Hippocampal formation (tissue), 2 donors: ENCODE results near the gene USP6NL.

Source experiments
- DNase-seq, 2 donors: peaks; one replicate each; lab custom pipeline; 2025; lab: John Stamatoyannopoulos, UW

USP6NL gene

DNA sequence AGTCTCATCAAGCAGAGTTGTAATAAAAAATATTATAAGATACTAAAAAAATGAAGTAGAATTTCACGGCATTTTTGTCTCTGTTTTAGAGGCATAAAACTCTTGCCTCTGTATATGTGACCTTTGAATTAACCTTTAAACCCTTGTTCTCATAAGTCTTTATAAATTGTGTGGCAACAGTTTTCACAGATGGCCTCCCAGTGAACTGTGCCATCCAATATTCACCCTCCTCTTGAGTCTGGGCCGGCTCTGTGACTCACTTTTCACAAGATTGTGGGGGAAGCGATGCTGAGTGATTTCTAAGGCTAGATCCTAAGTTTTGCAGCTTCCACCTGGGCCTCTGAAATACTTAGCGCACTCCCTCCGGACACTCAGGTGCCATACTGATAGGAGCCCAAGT is 4.6 kb upstream of the USP6NL start:
- no peak for DNase-seq

DNA sequence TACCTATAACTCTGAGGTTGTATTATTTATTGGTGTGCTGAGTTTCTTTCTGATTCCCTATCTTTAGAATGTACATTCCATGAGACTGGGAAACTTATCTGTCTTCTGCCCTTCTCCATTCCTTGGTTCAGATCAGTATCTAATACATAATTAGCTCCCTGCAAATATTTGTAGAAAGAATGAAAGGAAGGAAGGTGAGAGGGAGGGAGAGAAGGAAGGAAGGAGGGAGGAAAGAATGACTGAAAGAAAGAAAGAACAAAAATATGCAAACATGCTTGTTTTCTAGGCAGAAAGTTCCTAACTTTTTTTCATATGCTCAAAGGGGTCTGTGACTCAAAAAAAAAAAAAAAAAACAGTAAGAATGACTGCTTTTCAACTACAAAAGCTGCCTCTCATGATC is 3.9 kb upstream of the USP6NL start:
- DNase-seq, result no peak

DNA sequence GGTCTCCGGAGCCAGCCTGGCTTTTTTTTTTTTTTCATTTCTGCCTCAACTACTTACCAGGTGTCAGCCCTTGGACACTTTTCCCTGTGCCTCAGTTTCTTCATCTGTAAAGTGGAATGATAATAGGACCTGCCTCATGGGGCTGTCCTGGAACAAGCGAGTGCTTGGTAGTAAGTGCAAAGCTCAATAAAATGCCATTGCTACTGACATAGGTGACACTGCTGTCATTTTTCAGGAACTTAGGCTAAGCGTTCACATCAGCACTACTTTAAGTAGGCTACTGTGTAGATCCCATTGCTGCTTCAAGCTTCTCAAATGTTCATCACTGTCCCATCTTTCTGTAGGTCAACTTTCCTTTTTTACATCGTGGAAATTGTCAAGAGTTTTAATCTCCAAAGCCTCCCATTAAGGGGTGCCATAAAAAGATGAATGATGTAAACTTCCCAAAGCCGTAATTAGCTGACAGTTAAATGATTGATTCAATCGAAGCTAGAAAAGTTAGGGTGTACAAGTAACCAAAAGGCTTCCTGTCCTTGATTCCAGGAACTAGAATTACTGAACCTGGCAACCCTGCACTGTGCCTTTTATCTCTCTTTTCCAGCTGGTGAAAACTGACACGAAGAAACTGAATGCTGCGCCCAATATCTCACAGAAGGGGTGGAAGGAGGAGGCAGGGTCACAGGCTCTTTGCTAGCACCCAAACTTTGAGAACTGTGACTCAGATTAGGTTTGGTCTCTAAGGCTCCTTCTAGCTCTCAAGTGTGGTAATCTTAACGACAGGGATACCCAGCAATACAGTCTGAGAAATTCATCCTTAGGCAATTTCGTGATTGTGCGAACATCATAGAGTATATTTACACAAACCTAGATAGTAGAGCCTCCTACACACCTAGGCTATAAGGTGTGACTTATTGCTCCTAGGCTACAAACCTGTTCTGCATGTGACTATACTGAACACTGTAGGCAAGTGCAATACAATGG is 861 bp upstream of the USP6NL start:
- DNase-seq, result no peak

DNA sequence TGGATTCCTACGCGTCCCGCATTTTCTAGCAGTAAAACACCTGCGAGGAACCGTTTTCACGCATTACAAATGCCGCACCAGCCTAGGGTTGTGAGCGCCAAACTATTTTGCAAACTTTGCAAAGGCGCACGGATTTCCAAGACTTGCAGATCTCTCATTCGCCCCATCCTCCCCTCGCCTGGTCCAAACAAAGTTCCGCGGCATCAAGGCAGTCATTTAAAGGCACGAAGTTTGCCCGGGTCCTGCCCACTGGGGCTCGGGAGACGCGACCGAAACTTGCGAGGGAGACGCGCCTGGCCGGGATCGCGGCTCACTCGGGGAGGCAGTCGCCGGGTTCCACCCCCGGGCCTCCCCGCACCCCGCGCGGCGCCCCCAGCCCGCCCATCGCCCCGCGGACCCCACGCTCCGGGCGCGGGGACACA is 613 bp downstream of the USP6NL start:
- peak in 1 of 2 donors; percentile 28 for DNase-seq

DNA sequence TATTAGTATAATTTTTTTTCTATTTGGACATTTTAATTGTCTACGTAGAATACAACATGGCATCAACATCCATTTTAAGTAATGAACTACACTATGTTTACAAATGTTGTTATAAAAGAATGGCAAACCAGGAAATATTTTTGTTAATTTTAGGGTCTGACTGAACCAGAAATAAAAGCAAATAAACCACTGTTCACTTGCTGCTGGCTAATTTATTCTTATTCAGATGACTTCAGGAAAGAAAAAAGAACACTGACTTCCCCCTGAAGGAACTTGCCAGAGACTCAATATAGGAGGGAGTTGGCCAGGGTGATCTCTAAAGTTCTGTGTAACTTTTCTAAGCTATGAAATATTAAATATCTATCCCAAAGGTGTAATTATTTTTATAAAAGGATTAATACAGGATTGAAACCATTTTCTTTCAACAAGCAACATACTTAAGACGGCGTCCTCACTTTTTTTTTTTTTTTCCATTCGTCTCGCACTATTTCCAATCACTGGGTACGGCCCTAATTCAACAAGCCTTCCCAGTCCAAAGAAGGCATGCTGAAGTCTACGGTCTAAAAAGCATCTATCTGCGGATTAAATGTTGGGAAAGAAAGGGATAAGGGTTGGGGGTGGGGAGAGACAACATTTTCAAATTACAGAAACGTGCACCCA is 1.2 kb downstream of the USP6NL start:
- no peak for DNase-seq

DNA sequence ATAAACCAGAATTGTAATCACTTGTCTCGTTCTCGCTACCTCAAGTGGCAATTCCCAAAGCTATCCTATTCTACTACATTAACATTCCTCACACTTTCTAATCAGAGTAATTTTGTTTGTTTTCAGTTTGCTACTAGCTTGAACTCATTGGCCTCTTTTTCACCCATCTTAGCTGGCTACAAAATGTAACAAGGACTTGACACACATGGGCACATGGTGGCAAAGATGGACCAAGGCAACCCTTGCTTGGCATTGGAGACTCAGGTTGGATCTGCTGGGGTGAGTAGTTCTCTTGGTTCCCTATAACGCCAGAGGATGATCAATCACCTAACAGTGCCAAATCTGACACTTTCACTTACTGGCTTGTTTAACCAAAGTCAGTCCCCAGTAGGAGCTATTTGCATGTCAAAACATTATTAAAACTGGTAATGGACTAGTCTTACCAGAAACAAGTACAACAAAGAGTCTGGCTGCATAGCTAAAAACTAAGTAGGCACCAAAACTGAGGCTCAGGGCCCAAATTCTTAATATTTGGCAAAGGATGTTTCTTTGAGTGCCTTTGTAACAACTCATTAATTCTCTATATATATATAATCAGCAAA is 1.9 kb downstream of the USP6NL start:
- no peak for DNase-seq

DNA sequence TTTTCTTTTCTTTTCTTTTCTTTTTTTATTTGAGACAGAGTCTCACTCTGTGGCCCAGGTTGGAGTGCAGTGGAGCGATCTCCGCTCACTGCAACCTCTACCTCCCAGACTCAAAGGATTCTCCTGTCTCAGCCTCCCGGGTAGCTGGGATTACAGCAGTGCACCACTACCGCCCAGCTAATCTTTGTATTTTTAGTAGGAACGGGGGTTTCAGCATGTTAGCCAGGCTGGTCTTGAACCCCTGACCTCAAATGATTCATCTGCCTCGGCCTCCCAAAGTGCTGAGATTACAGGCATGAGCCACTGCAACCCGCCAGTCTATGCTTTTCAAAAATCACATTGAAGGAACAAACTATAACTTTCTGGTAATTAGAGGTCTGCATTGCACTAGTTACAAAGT is 2.4 kb downstream of the USP6NL start:
- no peak for DNase-seq

DNA sequence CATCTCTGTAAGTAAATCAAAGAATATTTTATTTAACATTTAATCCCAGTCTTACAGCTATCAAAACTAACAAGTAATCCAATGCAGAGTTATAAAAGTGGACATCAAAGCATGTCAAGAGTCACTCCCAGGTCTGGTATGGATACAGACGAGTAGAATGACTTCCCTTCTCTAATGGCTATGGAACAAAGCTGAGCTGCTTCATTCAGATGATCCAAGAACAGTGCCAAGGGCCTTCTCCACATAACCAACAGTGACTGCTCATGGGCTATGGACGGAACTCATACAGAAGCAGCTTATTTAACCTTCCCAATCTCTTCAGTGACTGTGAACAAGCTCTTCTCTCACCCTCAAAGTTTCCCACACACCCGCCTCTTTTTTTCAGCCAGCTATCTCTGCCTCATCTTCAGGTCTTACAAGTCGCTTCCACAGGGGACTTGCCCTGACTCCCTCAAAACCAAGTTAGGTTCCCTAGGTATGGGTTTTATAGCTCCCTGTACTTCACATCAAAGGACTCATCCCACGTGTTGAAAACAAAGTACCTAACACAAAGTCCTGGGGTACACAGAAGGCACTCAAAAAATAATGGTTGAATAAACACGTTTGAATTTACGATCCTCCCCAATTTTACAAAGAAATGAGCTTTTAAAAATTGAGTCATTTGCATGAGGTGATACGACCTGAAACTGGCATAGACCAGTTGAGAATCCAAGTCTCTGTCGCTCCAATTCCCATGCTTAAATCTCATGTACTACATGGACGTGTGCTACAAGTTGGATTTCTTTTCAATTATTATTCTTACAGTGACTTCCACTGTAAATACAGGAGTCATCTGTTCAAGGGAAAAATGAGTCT is 3.1 kb downstream of the USP6NL start:
- no peak for DNase-seq

DNA sequence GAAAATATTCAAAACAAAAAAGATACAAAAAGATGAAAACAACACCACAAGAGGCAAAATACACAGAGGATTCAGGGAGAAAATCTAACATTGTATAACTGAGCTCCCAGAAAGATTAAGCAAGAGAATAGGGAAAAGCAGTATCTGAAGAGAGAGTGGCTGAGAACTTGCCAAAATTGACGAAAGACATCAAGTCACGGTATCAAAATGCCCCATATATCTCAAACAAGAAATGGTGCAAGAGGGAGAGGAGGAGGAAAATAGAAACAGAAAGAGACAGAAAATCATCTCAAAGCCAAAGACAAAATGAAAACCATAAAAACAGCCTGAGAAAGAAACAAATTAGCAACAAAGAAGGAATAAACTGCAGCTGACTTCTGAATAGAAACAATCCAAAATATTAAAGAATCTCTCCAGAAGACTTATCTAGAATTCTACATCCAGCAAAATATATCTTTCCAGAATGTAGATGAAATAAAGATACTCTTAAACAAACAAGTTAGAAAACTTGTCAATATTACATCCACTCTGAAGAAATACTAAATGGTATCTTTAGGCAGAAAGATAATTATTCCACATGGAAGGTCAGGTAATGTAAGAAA is 5.5 kb downstream of the USP6NL start:
- no peak for DNase-seq

DNA sequence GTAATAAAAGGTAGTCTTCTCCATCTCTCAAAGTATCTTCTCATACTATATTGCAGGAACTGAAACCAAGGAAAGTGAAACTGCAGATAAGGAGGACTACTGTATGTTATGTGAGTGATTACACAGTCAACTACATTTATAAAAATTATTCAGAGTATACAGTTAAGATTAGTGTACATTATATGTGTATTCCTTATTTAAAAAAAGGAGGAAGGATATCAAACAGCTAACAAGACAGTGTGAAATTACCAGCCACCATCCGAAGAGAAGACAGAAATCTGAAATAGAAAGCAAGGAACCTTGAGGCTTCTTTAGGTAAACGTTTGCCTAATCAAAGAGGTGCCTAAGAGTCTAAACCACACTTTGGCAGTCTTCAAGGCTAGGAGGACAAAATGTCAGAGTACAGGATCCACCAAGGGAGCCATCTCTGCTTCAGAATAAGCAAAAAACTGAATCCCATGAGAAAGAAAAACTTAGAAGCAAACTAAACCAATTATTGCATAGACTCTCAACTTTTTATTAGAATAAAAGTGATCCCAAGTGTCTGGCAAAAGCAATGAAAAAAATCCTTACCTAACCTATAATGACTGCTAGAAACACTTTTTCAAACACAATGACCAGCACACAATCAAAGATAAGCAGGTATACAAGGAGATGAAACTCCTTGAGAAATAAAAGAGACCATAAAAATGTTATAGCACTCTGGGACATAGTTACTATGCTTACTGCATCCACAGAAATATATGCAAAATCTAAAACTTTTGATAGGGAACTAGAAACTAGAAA is 6.4 kb downstream of the USP6NL start:
- DNase-seq, result no peak

DNA sequence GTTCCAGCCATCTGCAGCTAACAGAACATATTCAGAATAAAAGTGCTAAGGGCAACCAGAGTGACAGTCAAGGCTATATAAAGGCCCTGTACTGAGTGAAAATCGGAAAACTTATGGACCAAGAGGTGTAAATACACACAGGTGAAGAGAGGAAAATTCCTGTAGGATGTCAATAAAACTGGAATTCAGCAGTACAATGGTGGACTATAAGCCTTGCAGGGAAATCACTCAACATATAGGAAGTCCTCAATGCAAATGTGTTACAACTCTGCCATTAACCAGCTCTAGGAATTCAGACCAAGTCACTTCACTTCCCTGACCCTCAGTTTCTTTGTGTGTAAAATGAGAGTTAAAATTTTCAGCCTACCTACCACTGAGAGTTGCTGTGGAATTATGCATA is 7.7 kb downstream of the USP6NL start:
- DNase-seq, result no peak

DNA sequence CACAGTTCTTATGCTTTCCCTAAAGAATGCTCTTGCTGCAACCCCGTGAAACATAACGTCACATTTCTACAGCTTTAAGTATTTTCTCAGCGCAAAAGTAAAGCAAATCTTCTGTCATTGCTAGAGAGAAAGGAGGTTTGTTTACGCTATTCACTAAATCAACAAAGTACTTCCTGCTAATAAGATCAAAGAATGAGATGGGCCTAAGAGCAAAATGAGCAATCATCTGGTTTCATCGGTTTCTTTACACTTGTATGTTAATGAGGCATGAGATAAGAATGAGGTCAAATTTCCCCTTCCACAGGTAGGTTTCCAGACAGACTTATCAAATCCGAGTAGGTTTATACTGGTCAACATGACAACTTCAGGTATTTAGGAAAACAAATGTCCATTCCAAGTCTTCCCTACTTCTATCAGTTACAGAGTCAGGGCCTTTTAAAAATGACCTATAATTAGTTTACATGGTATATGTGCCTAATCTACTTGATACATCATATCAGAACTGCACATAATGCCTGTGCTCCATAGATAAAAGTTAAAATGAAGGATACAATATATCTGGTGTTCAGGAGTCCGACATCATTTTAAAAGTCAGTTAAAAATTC is 8.4 kb downstream of the USP6NL start:
- no peak for DNase-seq

DNA sequence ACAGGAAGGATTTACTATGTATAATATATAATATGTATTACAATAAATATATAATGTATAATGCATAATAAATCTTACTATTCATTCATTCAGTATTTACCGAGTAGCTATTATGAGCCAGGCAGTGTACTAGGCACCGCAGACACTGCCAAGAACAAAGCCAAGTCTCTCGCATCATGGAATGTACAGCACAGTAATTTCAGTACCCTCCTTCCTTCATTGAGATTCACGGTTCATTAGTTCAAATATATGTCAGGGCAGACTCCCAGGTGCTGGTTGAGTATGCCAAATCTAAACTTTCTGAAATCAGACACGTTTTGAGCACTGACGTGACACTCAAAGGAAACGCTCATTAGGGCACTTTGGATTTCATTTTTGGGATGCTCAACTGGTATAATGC is 9.1 kb downstream of the USP6NL start:
- no peak for DNase-seq

DNA sequence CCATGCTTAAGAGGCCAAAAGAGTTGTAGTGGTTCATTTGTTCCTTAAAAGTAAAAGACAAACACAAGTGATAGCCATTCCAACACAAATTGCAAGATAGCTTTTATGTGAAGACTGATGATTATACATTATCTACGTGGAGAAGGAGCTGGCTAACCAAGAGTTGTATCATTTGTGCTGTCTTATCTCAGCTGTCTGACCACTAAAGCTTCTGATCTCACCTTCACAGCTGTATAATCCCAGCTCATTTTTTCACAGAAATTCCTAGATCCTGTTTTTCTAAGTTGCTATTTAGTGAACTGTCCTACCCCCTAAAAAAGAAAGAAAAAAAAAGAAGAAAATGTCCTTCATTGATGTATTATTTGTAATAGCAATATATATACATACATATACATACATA is 9.8 kb downstream of the USP6NL start:
- no peak for DNase-seq

DNA sequence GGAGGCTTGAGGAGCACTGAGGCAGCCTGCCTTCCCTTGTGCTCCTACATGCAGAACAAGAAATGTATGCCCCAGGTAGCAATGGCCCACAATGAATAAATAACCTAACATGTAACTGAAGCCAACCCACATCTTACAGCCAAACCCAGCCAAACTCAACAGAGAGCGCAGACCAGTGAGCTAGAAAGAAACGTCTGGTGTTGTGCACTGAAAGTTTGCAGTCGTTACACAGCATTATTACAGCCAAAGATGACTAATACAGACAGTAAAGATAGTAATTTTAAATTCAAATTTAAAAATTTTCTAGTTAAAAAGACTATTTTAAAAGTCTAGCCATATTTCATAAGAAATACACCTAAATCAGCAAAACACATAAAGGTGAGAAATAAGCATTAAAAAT is 11.2 kb downstream of the USP6NL start:
- no peak for DNase-seq

DNA sequence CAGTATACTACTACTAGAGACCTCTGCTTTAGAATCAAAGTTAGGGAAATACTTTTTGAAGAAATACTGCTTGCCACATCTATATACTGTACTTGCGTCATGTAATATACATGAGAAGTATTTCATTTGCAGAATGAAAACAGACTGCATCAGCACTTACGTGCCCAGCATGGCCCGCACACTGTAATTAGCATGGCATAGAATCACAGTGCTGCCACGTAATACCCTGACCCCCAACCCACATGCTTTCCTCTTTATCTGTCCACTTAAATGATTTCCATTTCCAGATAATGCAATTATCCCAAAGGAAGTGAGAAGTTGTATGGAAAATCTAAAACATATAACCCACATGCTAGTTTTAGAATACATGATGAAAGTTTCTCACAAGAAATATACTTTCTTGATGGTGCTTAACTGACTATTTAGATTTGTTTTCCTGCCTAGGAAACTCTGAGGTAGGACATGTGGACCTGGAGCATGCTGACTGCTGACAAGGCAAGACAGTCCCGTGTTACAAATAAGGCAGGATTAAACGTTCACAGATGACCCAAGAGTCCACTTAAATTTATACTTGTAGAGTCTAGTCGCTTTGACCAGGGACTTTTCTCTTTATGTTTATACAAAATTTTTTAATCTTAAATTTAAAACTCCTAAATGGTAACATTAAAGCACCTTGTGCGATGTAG is 12.6 kb downstream of the USP6NL start:
- no peak for DNase-seq

DNA sequence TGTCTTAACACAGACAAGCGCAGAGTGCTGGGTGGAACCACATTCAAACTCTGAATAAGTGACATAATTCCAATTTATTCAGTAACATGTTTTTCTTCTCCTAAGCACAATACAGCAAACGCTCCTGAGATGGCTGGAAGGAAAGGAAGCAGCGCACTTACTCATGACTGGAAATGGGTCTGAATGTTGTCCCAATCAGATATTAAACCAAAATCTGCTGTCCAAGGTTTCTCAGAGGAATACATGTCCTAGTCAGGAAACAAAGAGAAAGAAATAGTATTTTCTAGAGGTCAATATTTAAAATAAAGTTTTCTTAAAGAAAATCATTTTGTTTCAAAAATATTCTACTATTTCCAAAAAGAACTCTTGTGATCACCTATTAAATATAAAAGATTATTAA is 14.0 kb downstream of the USP6NL start:
- DNase-seq, result no peak

DNA sequence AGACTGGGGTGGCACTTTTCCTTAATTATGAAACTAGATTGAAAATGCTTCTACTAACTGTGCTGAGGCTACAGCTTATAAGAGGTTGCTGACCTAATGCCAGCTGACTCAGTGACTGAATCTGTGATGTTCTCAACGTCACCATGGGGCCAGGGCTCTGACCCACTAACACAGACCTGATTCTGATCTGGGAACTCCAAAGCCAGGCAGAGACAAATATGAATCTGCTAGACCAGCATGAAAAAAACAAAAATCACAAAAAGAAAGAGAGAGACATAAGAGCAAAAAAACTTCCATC is 16.1 kb downstream of the USP6NL start:
- no peak for DNase-seq

DNA sequence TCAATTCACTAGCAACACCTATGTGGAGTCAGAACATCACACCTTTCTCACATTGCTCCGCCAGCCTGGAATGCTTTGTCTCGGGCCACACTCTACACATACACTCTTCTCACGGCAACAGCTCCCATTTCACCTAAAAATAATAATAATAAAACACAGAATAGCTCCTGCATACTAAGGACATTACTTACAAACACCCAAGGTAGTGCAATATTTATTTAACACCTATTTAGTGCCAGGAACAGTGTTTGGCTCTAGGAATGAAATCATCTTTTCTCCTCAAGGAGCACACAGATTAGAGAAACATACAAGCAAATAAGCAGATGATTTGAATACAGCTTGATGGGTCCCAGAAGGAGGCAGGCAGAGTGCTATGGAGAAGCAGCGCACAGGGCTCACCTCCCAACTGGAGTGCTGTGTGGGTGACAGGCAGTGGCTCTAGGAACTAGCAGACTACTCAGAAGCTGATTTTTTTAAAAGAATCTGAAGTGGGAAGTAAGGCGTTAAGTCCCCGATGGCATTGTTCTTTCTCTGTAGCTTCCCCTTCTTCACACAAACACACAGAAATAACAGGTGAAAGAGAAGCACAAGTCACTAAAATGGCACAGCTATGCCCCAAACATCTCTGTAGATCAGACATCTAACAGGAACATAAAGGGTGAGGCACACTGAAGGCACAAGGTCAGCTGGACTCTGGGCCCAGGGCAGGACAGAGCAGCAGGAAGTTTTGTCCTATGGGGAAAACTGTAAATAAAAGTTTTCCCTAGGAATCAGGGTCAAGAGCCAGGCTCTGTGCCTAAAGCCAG is 16.7 kb downstream of the USP6NL start:
- DNase-seq, result no peak
